Measurements from ENCODE around the gene RBM7. TPM values are rescaled to one million over a fixed set of nuclear protein-coding genes. Genes with fewer than 3 reads are reported as not detected.

Gene RBM7
- total RNA-seq, 1 experiment from 2014 or later: 41.1 TPM

DNA sequence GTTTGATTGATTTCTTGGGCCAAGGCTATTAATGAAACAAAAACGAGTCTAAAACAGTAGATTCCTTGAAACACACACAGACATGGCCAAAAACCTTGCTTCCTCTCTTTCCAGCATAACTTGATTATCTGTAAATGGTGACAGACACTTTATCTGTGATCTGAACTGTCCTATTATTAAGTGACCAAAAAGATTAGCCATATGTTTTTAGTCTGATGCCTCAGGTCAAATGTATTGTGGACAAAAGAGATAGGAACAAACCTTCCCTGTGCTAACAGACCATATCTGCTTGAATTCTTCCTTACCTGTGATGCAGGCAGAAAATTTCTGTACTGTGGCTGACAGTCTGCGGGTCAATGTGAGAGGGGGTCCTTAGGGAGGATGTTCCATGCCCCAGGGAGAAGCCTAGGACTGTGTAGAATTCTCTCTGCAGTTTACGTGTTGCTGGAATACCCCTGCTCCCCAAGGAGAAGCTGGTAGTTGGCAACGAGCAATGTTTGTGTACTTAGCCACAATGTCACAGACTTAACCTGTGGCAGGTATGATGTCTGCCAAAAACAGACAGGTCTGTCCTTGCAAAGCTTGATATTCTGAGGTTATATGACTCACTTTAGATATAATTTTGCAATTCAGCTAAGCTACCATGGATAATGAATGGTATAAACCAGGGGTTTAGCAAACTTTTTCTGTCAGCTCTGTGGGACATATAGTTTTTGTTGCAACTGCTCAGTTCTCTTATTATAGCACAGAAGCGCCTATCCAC lies 31.4 kb upstream of the RBM7 start:
- DNase-seq (ENCODE audit: low spot score): no peak
- no peaks in the 10 kb centered on the region for H3K36me3 ChIP-seq (ENCODE audit: insufficient read depth, low read length, poor library complexity, severe bottlenecking)
- H3K4me3 ChIP-seq (ENCODE audit: low read depth, low read length, poor library complexity, severe bottlenecking): no peak overlapping the region
- peaks cover 16% of the 10 kb centered on the region for H3K27me3 ChIP-seq (replicated peaks; ENCODE audit: insufficient read depth, low read depth, low read length, poor library complexity)
- ChIA-PET POLR2A (ENCODE audit: low non-redundant PET) (no interaction called here), CTCF (no interaction called here)
- TF ChIP-seq CTCF (conservative IDR thresholded peaks at IDR 0.05; ENCODE audit: low read depth, low read length): no peak
- no peak for TF ChIP-seq EZH2 (IDR thresholded peaks at IDR 0.05; ENCODE audit: borderline replicate concordance, low read depth, low read length, poor library complexity, severe bottlenecking)
- BruUV-seq (replicated peaks): no TSS peak
- H3K4me1 ChIP-seq (ENCODE audit: insufficient read depth, low read length, poor library complexity, severe bottlenecking): no peaks in the 10 kb centered on the region
- intact Hi-C loops (cut with micrococcal nuclease; ENCODE audit: unreplicated experiment): no loop called here
- H3K9me3 ChIP-seq (ENCODE audit: low read depth, low read length, poor library complexity, severe bottlenecking): no peaks in the 10 kb centered on the region
- no peak overlapping the region for H3K27ac ChIP-seq (ENCODE audit: low read depth, low read length, poor library complexity, severe bottlenecking)

- peak; percentile 49 for DNase-seq (ENCODE audit: low spot score)
- no peaks in the 10 kb centered on the region for H3K27me3 ChIP-seq (replicated peaks; ENCODE audit: insufficient read depth, low read depth, low read length, poor library complexity)
- POLR2A ChIA-PET (ENCODE audit: low non-redundant PET): no interaction called here
- no peaks in the 10 kb centered on the region for H3K9me3 ChIP-seq (ENCODE audit: low read depth, low read length, poor library complexity, severe bottlenecking)
- no peaks in the 10 kb centered on the region for H3K36me3 ChIP-seq (ENCODE audit: insufficient read depth, low read length, poor library complexity, severe bottlenecking)
- CTCF ChIA-PET: no interaction called here
- BruUV-seq (replicated peaks): no TSS peak
- H3K4me3 ChIP-seq (ENCODE audit: low read depth, low read length, poor library complexity, severe bottlenecking): no peak overlapping the region
- intact Hi-C loops (cut with micrococcal nuclease; ENCODE audit: unreplicated experiment): no loop called here
- no peak for TF ChIP-seq CTCF (conservative IDR thresholded peaks at IDR 0.05; ENCODE audit: low read depth, low read length)
- no peak for TF ChIP-seq EZH2 (IDR thresholded peaks at IDR 0.05; ENCODE audit: borderline replicate concordance, low read depth, low read length, poor library complexity, severe bottlenecking)
- H3K27ac ChIP-seq (ENCODE audit: low read depth, low read length, poor library complexity, severe bottlenecking): no peak overlapping the region
- H3K4me1 ChIP-seq (ENCODE audit: insufficient read depth, low read length, poor library complexity, severe bottlenecking): no peaks in the 10 kb centered on the region
Observed at GRCh38 chr11:114375052-114375451, 25.4 kb upstream of the RBM7 start.

DNA sequence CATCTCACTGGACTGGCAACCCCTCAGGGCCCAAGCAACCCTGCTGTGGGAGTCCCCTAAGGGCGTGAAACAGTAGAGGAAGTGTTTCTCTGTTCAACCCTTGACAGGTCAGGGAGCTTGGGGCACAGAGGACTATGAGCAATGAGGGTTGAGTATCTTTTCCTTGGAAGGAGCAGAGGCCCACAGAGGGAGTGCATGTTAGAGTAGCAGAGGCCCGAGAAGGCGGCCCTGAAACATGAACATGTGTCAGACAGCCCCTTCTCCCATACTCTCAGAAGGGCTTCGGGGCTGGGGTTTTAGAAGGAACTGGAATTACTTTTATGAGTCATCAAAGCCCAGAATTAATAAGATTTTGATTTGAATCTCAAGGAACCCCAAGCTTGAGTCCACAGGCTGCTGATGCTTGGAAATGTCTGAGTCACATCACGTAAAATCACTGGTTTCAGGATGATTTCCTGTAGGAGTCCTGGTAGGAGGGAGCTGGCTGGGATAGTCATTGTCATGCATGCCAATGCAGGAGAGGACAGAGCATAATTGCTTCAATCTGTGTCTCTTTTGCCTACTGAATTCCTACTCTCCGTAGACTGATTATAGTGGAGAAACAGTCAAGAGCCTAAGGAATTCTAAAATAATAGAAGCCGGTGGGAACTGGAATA lies 22.7 kb upstream of the RBM7 start:
- H3K27ac ChIP-seq (ENCODE audit: low read depth, low read length, poor library complexity, severe bottlenecking): no peak overlapping the region
- H3K9me3 ChIP-seq (ENCODE audit: low read depth, low read length, poor library complexity, severe bottlenecking): no peaks in the 10 kb centered on the region
- no peak for TF ChIP-seq CTCF (conservative IDR thresholded peaks at IDR 0.05; ENCODE audit: low read depth, low read length)
- no peak for TF ChIP-seq EZH2 (IDR thresholded peaks at IDR 0.05; ENCODE audit: borderline replicate concordance, low read depth, low read length, poor library complexity, severe bottlenecking)
- intact Hi-C loops (cut with micrococcal nuclease; ENCODE audit: unreplicated experiment): no loop called here
- DNase-seq (ENCODE audit: low spot score): peak; percentile 74
- no peaks in the 10 kb centered on the region for H3K36me3 ChIP-seq (ENCODE audit: insufficient read depth, low read length, poor library complexity, severe bottlenecking)
- H3K4me1 ChIP-seq (ENCODE audit: insufficient read depth, low read length, poor library complexity, severe bottlenecking): no peaks in the 10 kb centered on the region
- ChIA-PET CTCF (no interaction called here), POLR2A (ENCODE audit: low non-redundant PET) (no interaction called here)
- H3K4me3 ChIP-seq (ENCODE audit: low read depth, low read length, poor library complexity, severe bottlenecking): no peak overlapping the region
- H3K27me3 ChIP-seq (replicated peaks; ENCODE audit: insufficient read depth, low read depth, low read length, poor library complexity): no peaks in the 10 kb centered on the region
- no TSS peak for BruUV-seq (replicated peaks)
